Measurements from ENCODE around the gene IGSF6. TPM values are rescaled to one million over a fixed set of nuclear protein-coding genes. Genes with fewer than 3 reads are reported as not detected.
"Not testable (repeated sequence)": the region's sequence is repeated elsewhere in the genome, so short reads cannot be mapped to it uniquely, and the experiment has no call there.

IGSF6 gene
- total RNA-seq, 2 experiments from 2014 or later, result 0.24 to 0.34 TPM

- H3K9me3 Mint-ChIP-seq (ENCODE audit: insufficient read depth), result no peaks in the 10 kb centered on the region
- ChIA-PET POLR2A (no interaction called here), CTCF (interaction anchor here (0.8 to 7.4 kb wide), 12 partner anchors 13 to 75 kb away, joined by 3 to 78 read pairs (median 6); no protein-coding TSS in a partner anchor)
- H3K27me3 Mint-ChIP-seq (ENCODE audit: low read depth), result no peaks in the 10 kb centered on the region
- ATAC-seq (peak; percentile 73), DNase-seq (peak; percentile 28)
- H3K36me3 Mint-ChIP-seq (ENCODE audit: low read depth), result peaks cover 13% of the 10 kb centered on the region
- peak overlapping the region; percentile 82 for H3K27ac Mint-ChIP-seq
- H3K4me1 Mint-ChIP-seq (ENCODE audit: low read depth), result peaks cover 25% of the 10 kb centered on the region
- no peak overlapping the region for H3K4me3 Mint-ChIP-seq
Observed at GRCh38 chr16:21638573-21638975, 13.8 kb downstream of the IGSF6 start.

GRCh38 chr16:21637032-21637968, 15.1 kb downstream of the IGSF6 start:
- H3K4me1 Mint-ChIP-seq (ENCODE audit: low read depth), result peaks cover 25% of the 10 kb centered on the region
- no peaks in the 10 kb centered on the region for H3K9me3 Mint-ChIP-seq (ENCODE audit: insufficient read depth)
- DNase-seq (no peak), ATAC-seq (no peak)
- no peak overlapping the region for H3K4me3 Mint-ChIP-seq
- POLR2A ChIA-PET, result no interaction called here
- H3K27ac Mint-ChIP-seq, result no peak overlapping the region
- no peaks in the 10 kb centered on the region for H3K27me3 Mint-ChIP-seq (ENCODE audit: low read depth)
- peaks cover 13% of the 10 kb centered on the region for H3K36me3 Mint-ChIP-seq (ENCODE audit: low read depth)
- CTCF ChIA-PET, result interaction anchor here (0.6 to 7.4 kb wide), 9 partner anchors 12 to 71 kb away, joined by 3 to 78 read pairs (median 5); no protein-coding TSS in a partner anchor

- ATAC-seq; H3K27me3 Mint-ChIP-seq (ENCODE audit: low read depth); DNase-seq; H3K9me3 Mint-ChIP-seq (ENCODE audit: insufficient read depth); CTCF ChIA-PET; H3K4me3 Mint-ChIP-seq; H3K27ac Mint-ChIP-seq; POLR2A ChIA-PET: not testable (repeated sequence)
- Mint-ChIP-seq H3K36me3 (ENCODE audit: low read depth) (peaks cover 13% of the 10 kb centered on the region), H3K4me1 (ENCODE audit: low read depth) (peaks cover 21% of the 10 kb centered on the region)
Observed at GRCh38 chr16:21635694-21636093, 16.7 kb downstream of the IGSF6 start.

GRCh38 chr16:21634216-21634615, 18.2 kb downstream of the IGSF6 start:
- peaks cover 21% of the 10 kb centered on the region for H3K36me3 Mint-ChIP-seq (ENCODE audit: low read depth)
- H3K9me3 Mint-ChIP-seq (ENCODE audit: insufficient read depth), result no peaks in the 10 kb centered on the region
- no peak overlapping the region for H3K27ac Mint-ChIP-seq
- no peak overlapping the region for H3K4me3 Mint-ChIP-seq
- H3K27me3 Mint-ChIP-seq (ENCODE audit: low read depth), result no peaks in the 10 kb centered on the region
- ATAC-seq, result no peak
- ChIA-PET CTCF (interaction anchor here (0.6 kb wide), 1 partner anchor 50 kb away, joined by 3 read pairs; no protein-coding TSS in a partner anchor), POLR2A (no interaction called here)
- DNase-seq, result no peak
- H3K4me1 Mint-ChIP-seq (ENCODE audit: low read depth), result peaks cover 17% of the 10 kb centered on the region

- H3K27me3 Mint-ChIP-seq (ENCODE audit: low read depth); H3K4me3 Mint-ChIP-seq; H3K9me3 Mint-ChIP-seq (ENCODE audit: insufficient read depth); CTCF ChIA-PET; ATAC-seq; H3K4me1 Mint-ChIP-seq (ENCODE audit: low read depth); DNase-seq; POLR2A ChIA-PET: not testable (repeated sequence)
- H3K36me3 Mint-ChIP-seq (ENCODE audit: low read depth), result peaks cover 37% of the 10 kb centered on the region
- H3K27ac Mint-ChIP-seq, result peak overlapping the region; percentile 2
Observed at GRCh38 chr16:21631951-21632575, 20.3 kb downstream of the IGSF6 start.

GRCh38 chr16:21631376-21631775, 21.0 kb downstream of the IGSF6 start:
- Mint-ChIP-seq H3K36me3 (ENCODE audit: low read depth) (peaks cover 40% of the 10 kb centered on the region), H3K4me1 (ENCODE audit: low read depth) (peaks cover 16% of the 10 kb centered on the region)
- H3K27ac Mint-ChIP-seq; H3K27me3 Mint-ChIP-seq (ENCODE audit: low read depth); CTCF ChIA-PET; H3K4me3 Mint-ChIP-seq; DNase-seq; POLR2A ChIA-PET; ATAC-seq; H3K9me3 Mint-ChIP-seq (ENCODE audit: insufficient read depth): not testable (repeated sequence)

- H3K9me3 Mint-ChIP-seq (ENCODE audit: insufficient read depth); H3K4me3 Mint-ChIP-seq; H3K27ac Mint-ChIP-seq; DNase-seq; ATAC-seq; POLR2A ChIA-PET; H3K27me3 Mint-ChIP-seq (ENCODE audit: low read depth): not testable (repeated sequence)
- CTCF ChIA-PET, result interaction anchor here (1.5 kb wide), 1 partner anchor 46 kb away, joined by 3 read pairs; no protein-coding TSS in a partner anchor
- Mint-ChIP-seq H3K4me1 (ENCODE audit: low read depth) (peaks cover 21% of the 10 kb centered on the region), H3K36me3 (ENCODE audit: low read depth) (peaks cover 41% of the 10 kb centered on the region)
Observed at GRCh38 chr16:21630866-21631265, 21.5 kb downstream of the IGSF6 start.

GRCh38 chr16:21629616-21630539, 22.5 kb downstream of the IGSF6 start:
- H3K4me3 Mint-ChIP-seq; DNase-seq; POLR2A ChIA-PET; H3K27ac Mint-ChIP-seq; H3K9me3 Mint-ChIP-seq (ENCODE audit: insufficient read depth); ATAC-seq; H3K27me3 Mint-ChIP-seq (ENCODE audit: low read depth): not testable (repeated sequence)
- CTCF ChIA-PET, result interaction anchor here (0.9 to 1.5 kb wide), 4 partner anchors 11 to 45 kb away, joined by 3 to 5 read pairs (median 4); no protein-coding TSS in a partner anchor
- Mint-ChIP-seq H3K4me1 (ENCODE audit: low read depth) (peaks cover 31% of the 10 kb centered on the region), H3K36me3 (ENCODE audit: low read depth) (peaks cover 43% of the 10 kb centered on the region)

GRCh38 chr16:21628772-21629171, 23.6 kb downstream of the IGSF6 start:
- ChIA-PET CTCF (interaction anchor here (1.0 kb wide), 1 partner anchor 12 kb away, joined by 3 read pairs; no protein-coding TSS in a partner anchor), POLR2A (no interaction called here)
- H3K9me3 Mint-ChIP-seq (ENCODE audit: insufficient read depth), result no peaks in the 10 kb centered on the region
- H3K27me3 Mint-ChIP-seq (ENCODE audit: low read depth), result no peaks in the 10 kb centered on the region
- no peak overlapping the region for H3K27ac Mint-ChIP-seq
- ATAC-seq (no peak), DNase-seq (no peak)
- H3K4me3 Mint-ChIP-seq, result no peak overlapping the region
- H3K4me1 Mint-ChIP-seq (ENCODE audit: low read depth), result peaks cover 39% of the 10 kb centered on the region
- H3K36me3 Mint-ChIP-seq (ENCODE audit: low read depth), result peaks cover 51% of the 10 kb centered on the region

GRCh38 chr16:21628121-21628726, 24.2 kb downstream of the IGSF6 start:
- CTCF ChIA-PET, result interaction anchor here (1.0 kb wide), 1 partner anchor 13 kb away, joined by 3 read pairs; no protein-coding TSS in a partner anchor

More at GRCh38 chr16:21628121-21628726, 24.2 kb downstream of the IGSF6 start:
- DNase-seq (no peak), ATAC-seq (no peak)
- no peaks in the 10 kb centered on the region for H3K9me3 Mint-ChIP-seq (ENCODE audit: insufficient read depth)
- POLR2A ChIA-PET, result no interaction called here
- H3K4me3 Mint-ChIP-seq, result no peak overlapping the region
- peak overlapping the region; percentile 47 for H3K27ac Mint-ChIP-seq
- no peaks in the 10 kb centered on the region for H3K27me3 Mint-ChIP-seq (ENCODE audit: low read depth)
- H3K4me1 Mint-ChIP-seq (ENCODE audit: low read depth), result peaks cover 43% of the 10 kb centered on the region
- peaks cover 56% of the 10 kb centered on the region for H3K36me3 Mint-ChIP-seq (ENCODE audit: low read depth)

Measured in activated CD8-positive, alpha-beta T cell treated with anti-CD3 and anti-CD28 coated beads, Interleukin-2, amount 10 ng/mL, durations not matched to agents 7 days and 5 days (primary cell).